22Rv1 (cell line): ENCODE data around the gene LAMC1.

ENCODE experiments used
- H3K27ac ChIP-seq: fragments of 450-650 bp; 2 replicates; pipeline ENCODE4 v1.5.1; 2017
- CTCF ChIP-seq: fragments of 450-650 bp; IDR thresholded peaks from 2 replicates; pipeline ENCODE4 v1.5.1; 2017; ENCODE audit warnings: mild to moderate bottlenecking
- ZFX ChIP-seq: fragments of 450-650 bp; IDR thresholded peaks from 2 replicates; pipeline ENCODE4 v1.6.1; 2017; ENCODE audit warnings: antibody characterized with exemption, borderline replicate concordance

Gene LAMC1

DNA sequence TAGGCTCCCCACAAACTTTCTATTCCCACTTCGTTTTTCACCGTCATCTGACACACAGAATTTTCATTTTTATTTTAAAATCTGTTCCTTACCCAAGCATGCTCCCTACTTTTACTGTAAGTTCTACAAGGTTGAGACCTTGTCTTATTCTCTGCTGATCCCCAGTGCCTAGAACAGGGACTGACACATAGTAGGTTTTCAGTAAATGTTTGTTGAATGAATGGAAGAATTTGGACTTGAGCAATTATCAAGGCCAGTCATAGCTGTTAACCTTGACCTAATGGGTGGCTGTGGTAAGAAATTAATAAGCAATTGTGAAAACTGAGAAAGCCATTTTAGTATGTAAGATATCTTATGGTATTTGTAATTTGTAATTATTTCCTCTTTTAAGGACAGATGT, 71.1 kb downstream of the LAMC1 start:
- H3K27ac ChIP-seq, result no peak overlapping the region
- no peak for TF ChIP-seq ZFX
- no peak for TF ChIP-seq CTCF

GRCh38 chr1:183096351-183096750, 73.1 kb downstream of the LAMC1 start:
- no peak for TF ChIP-seq ZFX
- TF ChIP-seq CTCF, result no peak

DNA sequence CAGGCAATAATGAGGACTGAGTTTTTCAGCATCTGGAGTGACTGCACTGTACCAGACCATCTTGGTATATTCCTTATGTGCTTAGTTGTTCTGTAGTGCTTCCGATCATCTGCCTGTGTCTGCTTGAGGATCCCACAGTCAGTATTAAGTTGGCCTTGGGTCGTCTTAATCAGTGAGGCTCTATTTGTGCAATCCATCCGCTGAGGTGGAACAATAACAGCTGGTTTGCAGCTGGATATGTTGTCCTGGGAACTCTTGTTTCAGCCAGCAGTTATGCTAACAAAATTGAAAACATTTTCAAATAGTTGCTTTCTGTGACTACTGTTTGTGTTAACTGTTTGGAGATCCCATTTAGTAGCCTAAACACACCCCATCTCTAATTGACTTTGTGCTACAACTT, 73.7 kb downstream of the LAMC1 start:
- H3K27ac ChIP-seq, result no peak overlapping the region
- TF ChIP-seq ZFX, result no peak
- no peak for TF ChIP-seq CTCF

More at GRCh38 chr1:183096351-183096750, 73.1 kb downstream of the LAMC1 start:
- no peak overlapping the region for H3K27ac ChIP-seq

- TF ChIP-seq ZFX (no peak), CTCF (no peak)
- H3K27ac ChIP-seq, result no peak overlapping the region
These were observed 74.3 kb downstream of the LAMC1 start for GRCh38 chr1:183097438-183098051.

GRCh38 chr1:183098317-183098716, 75.1 kb downstream of the LAMC1 start:
- no peak overlapping the region for H3K27ac ChIP-seq
- TF ChIP-seq CTCF (no peak), ZFX (no peak)

- TF ChIP-seq CTCF (no peak), ZFX (no peak)
- H3K27ac ChIP-seq, result no peak overlapping the region
These were observed 77.2 kb downstream of the LAMC1 start for GRCh38 chr1:183100361-183100974.

DNA sequence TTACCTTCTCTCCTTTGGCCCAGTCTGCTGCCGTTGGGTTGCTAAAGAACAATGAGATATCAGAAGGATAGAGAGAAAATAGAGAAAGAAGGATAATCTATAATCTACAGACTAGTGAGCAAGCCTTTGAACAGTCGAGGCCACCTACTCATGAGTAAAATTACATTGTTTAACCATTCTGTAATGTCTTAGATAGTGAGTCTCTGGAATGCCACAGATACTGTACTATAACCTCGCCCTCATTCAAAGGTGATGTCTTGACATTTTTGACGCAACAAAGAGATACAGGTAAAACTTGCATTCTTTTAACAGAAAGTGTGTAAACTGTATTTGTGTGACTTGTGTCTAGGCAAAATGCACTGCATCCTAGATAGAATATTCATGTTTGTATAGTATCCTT, 77.9 kb downstream of the LAMC1 start:
- TF ChIP-seq ZFX (no peak), CTCF (no peak)
- no peak overlapping the region for H3K27ac ChIP-seq
